H1 (cell line): ENCODE data around the gene PBX1. TPM values are rescaled to one million over a fixed set of nuclear protein-coding genes. Genes with fewer than 3 reads are reported as not detected.

Experiments used
- BCL11A ChIP-seq, 2 experiments: IDR thresholded peaks; one replicate each; pipeline ENCODE4 v1.6.1; 2011; ENCODE audit warnings: low read depth in 2 of 2, low read length in 2 of 2, mild to moderate bottlenecking in 2 of 2
- BRCA1 ChIP-seq: IDR thresholded peaks from 2 replicates; pipeline ENCODE4 v1.6.1; 2012; ENCODE audit warnings: low read depth, low read length, improper control_type of control experiment
- CHD1 ChIP-seq: IDR thresholded peaks from 2 replicates; pipeline ENCODE4 v1.6.1; 2012; ENCODE audit warnings: low read depth, low read length, improper control_type of control experiment
- CHD7 ChIP-seq: fragments of 300-600 bp; sonication (generic); IDR thresholded peaks from 2 replicates; pipeline ENCODE4 v1.7.1; 2012; ENCODE audit warnings: low read length, moderate library complexity, mild to moderate bottlenecking, inconsistent platforms; ENCODE audit not compliant: insufficient replicate concordance
- FOSL1 ChIP-seq: IDR thresholded peaks from 2 replicates; pipeline ENCODE4 v1.6.1; 2011; ENCODE audit warnings: mild to moderate bottlenecking, low read depth, low read length, moderate library complexity; ENCODE audit not compliant: insufficient read depth
- KDM4A ChIP-seq: IDR thresholded peaks from one replicate; pipeline ENCODE4 v1.7.1; 2012; ENCODE audit warnings: low read depth, mild to moderate bottlenecking, moderate library complexity, low read length, inconsistent platforms; ENCODE audit not compliant: severe bottlenecking
- POU5F1 ChIP-seq: IDR thresholded peaks from 2 replicates; pipeline ENCODE4 v1.6.1; 2011; ENCODE audit warnings: low read depth, mild to moderate bottlenecking, low read length, moderate library complexity
- RFX5 ChIP-seq: IDR thresholded peaks from 2 replicates; pipeline ENCODE4 v1.6.1; 2011; ENCODE audit warnings: low read depth, low read length, improper control_type of control experiment, borderline replicate concordance
- USF2 ChIP-seq: IDR thresholded peaks from 2 replicates; pipeline ENCODE4 v1.6.1; 2011; ENCODE audit warnings: low read length, improper control_type of control experiment
- polyA plus RNA-seq, 7 experiments: library from polyadenylated mRNA; depleted of rRNA in 3 of 7; stranded (reverse) in 5 of 7; unstranded in 2 of 7; fragments of >200 nt in 5 of 7; fragments of 200-250 nt in 2 of 7; gene quantifications; 1 replicate in 5 of 7; 2 replicates in 1 of 7; 4 replicates in 1 of 7; pipeline versions ENCODE4 v1.2.1 to v1.2.3, GENCODE V29; 2011 to 2013; ENCODE audit warnings: missing spikeins in 2 of 7, mixed read lengths in 2 of 7
- total RNA-seq: library from RNA; stranded (reverse); fragmentation: NEBNext Ultra II Directional; extraction: Animal tissue kit (Norgen Biotek cat#: 25700); gene quantifications from 2 replicates; pipeline ENCODE4 v1.2.1, GENCODE V29; 2021

PBX1 gene
- total and polyA plus RNA-seq, 2 of the 8 experiments (the other 6 are each of a cell fraction or from before 2014, with no cell fraction given) = 87.4 to 124 TPM

- TF ChIP-seq CHD7 (peak; percentile 36), KDM4A (no peak), BRCA1 (no peak), BCL11A (IDR thresholded peaks at IDR 0.05; ENCODE audit: low read depth in 2 of 2, low read length in 2 of 2) (no peak), RFX5 (no peak), FOSL1 (no peak), POU5F1 (no peak), USF2 (no peak), CHD1 (no peak)
These were observed 100.8 kb downstream of the PBX1 start (continued) for GRCh38 chr1:164659621-164660411.
